ENCODE data around the gene DPH5.

Gene DPH5

DNA sequence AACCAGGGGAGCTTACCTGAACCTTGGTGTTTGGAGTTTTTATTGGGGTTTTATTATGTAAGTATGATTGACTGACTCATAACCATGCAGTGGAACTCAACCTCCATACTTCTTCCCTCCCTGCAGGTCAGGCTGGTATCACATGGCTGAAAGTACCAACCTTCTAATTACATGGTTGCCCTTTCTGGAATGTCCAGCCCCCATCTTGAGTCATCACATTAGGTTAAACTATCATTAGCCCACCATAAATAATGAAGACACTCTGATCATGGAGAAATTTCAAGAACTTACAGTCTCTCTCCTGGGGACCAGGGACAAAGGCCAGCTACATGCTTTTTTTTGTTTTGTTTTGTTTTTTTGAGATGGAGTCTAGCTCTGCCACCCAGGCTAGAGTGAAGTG lies 19.2 kb upstream of the DPH5 start:
- H3K4me3 ChIP-seq (ENCODE audit: control insufficient read depth, low read depth, low read length), result no peak overlapping the region
- TF ChIP-seq, protein P1, sequence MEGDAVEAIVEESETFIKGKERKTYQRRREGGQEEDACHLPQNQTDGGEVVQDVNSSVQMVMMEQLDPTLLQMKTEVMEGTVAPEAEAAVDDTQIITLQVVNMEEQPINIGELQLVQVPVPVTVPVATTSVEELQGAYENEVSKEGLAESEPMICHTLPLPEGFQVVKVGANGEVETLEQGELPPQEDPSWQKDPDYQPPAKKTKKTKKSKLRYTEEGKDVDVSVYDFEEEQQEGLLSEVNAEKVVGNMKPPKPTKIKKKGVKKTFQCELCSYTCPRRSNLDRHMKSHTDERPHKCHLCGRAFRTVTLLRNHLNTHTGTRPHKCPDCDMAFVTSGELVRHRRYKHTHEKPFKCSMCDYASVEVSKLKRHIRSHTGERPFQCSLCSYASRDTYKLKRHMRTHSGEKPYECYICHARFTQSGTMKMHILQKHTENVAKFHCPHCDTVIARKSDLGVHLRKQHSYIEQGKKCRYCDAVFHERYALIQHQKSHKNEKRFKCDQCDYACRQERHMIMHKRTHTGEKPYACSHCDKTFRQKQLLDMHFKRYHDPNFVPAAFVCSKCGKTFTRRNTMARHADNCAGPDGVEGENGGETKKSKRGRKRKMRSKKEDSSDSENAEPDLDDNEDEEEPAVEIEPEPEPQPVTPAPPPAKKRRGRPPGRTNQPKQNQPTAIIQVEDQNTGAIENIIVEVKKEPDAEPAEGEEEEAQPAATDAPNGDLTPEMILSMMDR (conservative IDR thresholded peaks at IDR 0.05; ENCODE audit: control insufficient read depth, insufficient read depth, low read depth, low read length), result no peak
- DNase-seq (ENCODE audit: low read depth), result no peak

DNA sequence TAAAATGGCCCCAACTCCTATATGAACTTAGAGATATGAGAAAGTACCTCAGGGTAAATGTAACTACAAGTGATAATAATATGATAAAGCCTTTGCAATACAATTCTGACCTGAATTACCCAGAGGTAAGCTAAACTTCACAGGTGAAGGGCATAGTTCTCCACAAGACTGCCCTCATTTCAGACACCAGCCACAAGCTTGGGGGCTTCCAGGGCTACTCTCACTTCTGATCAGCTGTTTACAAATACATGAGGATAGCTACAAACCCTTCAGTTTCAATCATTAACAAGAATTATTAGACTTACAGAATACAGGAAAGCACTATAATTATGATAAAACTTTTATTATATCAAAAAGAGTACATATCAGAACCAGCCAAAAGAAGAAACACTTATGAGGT lies 18.7 kb upstream of the DPH5 start:
- TF ChIP-seq, protein P1 (conservative IDR thresholded peaks at IDR 0.05; ENCODE audit: control insufficient read depth, insufficient read depth, low read depth, low read length), result no peak
- H3K4me3 ChIP-seq (ENCODE audit: control insufficient read depth, low read depth, low read length), result no peak overlapping the region
- DNase-seq (ENCODE audit: low read depth), result no peak

DNA sequence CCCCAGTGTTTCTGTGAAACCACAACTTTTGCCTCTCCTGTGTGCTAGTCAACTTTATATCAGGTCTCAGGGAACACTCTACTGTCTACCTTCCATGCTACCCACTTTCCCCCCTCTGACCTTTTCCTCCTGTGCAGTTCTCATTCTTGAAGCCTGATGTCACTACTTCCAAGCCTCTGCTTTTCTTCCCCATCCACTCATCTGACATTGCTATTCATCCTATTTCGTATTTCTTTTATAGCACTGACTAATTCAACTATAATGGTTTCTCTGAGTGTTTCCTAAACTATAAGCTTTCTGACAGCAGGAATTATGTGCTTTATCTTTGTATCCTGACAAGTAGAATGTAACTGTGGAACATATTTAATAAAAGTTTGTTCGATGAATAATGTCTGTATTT lies 18.2 kb upstream of the DPH5 start:
- DNase-seq (ENCODE audit: low read depth), result peak; percentile 51
- TF ChIP-seq, protein P1 (conservative IDR thresholded peaks at IDR 0.05; ENCODE audit: control insufficient read depth, insufficient read depth, low read depth, low read length), result no peak

DNA sequence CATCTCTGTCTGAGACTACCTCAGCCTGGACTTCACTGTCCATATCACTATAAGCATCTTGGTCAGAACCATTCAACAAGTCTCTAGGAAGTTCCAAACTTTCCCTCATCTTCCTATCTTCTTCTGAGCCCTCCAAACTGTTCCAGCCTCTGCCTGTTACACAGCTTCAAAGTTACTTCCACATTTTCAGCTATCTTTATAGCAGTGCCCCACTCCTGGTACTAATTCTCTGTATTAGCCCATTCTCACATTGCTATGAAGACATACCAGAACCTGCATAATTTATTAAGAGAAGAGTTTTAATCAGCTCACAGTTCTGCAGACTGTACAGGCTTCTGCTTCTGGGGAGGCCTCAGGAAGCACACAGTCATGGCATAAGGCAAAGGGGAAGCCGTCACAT lies 15.7 kb upstream of the DPH5 start:
- no peak for DNase-seq (ENCODE audit: low read depth)
- TF ChIP-seq, protein P1 (conservative IDR thresholded peaks at IDR 0.05; ENCODE audit: control insufficient read depth, insufficient read depth, low read depth, low read length), result no peak
- H3K4me3 ChIP-seq (ENCODE audit: control insufficient read depth, low read depth, low read length), result no peak overlapping the region

More for the DNA sequence above, 18.2 kb upstream of the DPH5 start:
- no peak overlapping the region for H3K4me3 ChIP-seq (ENCODE audit: control insufficient read depth, low read depth, low read length)

DNA sequence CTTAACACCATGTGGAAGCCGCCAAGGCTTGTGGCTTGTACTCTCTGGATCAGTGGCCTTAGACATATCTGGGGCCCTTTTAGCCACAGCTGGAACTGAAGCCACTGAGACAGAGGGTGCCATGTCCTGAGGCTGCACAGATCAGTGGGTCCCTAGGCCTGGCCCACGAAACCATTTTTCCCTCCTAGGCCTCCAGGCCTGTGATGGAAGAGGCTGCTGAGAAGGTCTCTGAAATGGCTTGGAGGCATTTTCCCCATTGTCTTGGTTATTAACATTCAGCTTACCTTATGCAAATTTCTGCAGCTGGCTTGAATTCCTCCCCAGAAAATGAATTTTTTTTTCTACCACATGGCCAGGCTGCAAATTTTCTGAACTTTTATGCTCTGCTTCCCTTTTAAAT lies 15.1 kb upstream of the DPH5 start:
- TF ChIP-seq, protein P1 (conservative IDR thresholded peaks at IDR 0.05; ENCODE audit: control insufficient read depth, insufficient read depth, low read depth, low read length), result no peak
- DNase-seq (ENCODE audit: low read depth), result no peak
- H3K4me3 ChIP-seq (ENCODE audit: control insufficient read depth, low read depth, low read length), result no peak overlapping the region

DNA sequence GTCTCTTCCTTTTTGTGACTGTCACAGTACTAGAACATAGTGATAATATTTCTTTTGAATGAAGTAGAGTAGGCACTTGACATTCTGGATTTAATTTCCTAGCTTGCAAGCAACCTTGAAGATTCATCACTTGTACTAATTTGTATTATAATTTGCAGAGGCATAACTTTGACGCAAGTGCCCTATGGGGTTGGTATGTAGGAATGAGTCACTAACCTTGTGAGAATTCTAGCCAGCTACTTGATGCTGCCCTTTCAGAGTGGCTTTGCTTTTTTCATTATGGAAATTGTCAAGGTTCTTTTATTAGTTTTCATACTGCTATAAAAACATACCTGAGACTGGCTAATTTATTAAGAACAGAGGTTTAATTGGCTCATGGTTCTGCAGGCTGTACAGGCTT lies 13.7 kb upstream of the DPH5 start:
- peak; percentile 3 for DNase-seq (ENCODE audit: low read depth)
- H3K4me3 ChIP-seq (ENCODE audit: control insufficient read depth, low read depth, low read length), result no peak overlapping the region
- TF ChIP-seq, protein P1 (conservative IDR thresholded peaks at IDR 0.05; ENCODE audit: control insufficient read depth, insufficient read depth, low read depth, low read length), result no peak

DNA sequence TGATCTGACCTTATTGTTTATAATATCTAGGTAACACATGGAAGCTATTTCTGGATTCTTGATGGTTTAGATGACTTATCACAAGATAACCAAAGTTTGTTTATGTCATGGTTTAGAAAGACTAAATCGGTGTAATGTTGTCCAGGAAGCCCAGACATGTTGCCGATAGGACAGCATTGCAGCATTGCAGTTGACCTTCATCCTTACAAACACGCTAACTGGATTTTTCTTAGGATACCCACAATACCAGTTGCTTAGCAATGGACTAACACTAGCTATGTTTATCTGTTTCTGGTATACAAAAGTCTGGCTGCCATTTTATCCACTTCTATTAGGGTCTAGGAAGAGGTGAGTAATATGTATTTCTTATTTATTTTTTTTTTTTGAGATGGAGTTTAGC lies 11.7 kb upstream of the DPH5 start:
- TF ChIP-seq, protein P1 (conservative IDR thresholded peaks at IDR 0.05; ENCODE audit: control insufficient read depth, insufficient read depth, low read depth, low read length), result no peak
- no peak for DNase-seq (ENCODE audit: low read depth)
- no peak overlapping the region for H3K4me3 ChIP-seq (ENCODE audit: control insufficient read depth, low read depth, low read length)

Measured in fibroblast of mammary gland (primary cell).